ENCODE data around the gene PHF19. TPM values are rescaled to one million over a fixed set of nuclear protein-coding genes. Genes with fewer than 3 reads are reported as not detected.

Gene PHF19
- total RNA-seq, 1 experiment from 2014 or later, result 76.3 TPM

- no peak for DNase-seq
- intact Hi-C loops (cut with micrococcal nuclease; ENCODE audit: unreplicated experiment), result no loop called here
- Mint-ChIP-seq H3K27me3 (ENCODE audit: insufficient read depth, unreplicated experiment) (no peaks in the 10 kb centered on the region), H3K4me1 (ENCODE audit: low read depth, unreplicated experiment) (peaks cover 6% of the 10 kb centered on the region), H3K4me3 (ENCODE audit: unreplicated experiment) (no peak overlapping the region), H3K27ac (ENCODE audit: unreplicated experiment) (no peak overlapping the region), H3K9me3 (ENCODE audit: unreplicated experiment) (no peaks in the 10 kb centered on the region), H3K36me3 (ENCODE audit: insufficient read depth, unreplicated experiment) (peaks cover 21% of the 10 kb centered on the region)
- CTCF ChIA-PET, result no interaction called here
- no TSS peak for BruUV-seq (replicated peaks)
- TF ChIP-seq CTCF (IDR thresholded peaks at IDR 0.05; ENCODE audit: insufficient read depth in 1 of 2, low read depth in 1 of 2, low read length in 1 of 2, severe bottlenecking in 1 of 2, unreplicated experiment in 1 of 2), result no peak
- peaks cover 1% of the 10 kb centered on the region for H3K36me3 ChIP-seq (ENCODE audit: control insufficient read depth, insufficient read depth, low read length)
- H3K4me1 ChIP-seq, result peaks cover 5% of the 10 kb centered on the region
- POLR2A ChIA-PET, result no interaction called here
- no peak overlapping the region for H3K4me3 ChIP-seq (ENCODE audit: low read depth, low read length)
- H3K27me3 ChIP-seq (replicated peaks; ENCODE audit: control insufficient read depth, insufficient read depth, low read length), result no peaks in the 10 kb centered on the region
- no peaks in the 10 kb centered on the region for H3K9me3 ChIP-seq
Observed at GRCh38 chr9:120866651-120867050, 10.3 kb downstream of the PHF19 start.

GRCh38 chr9:120865809-120866208 is 11.2 kb downstream of the PHF19 start:
- H3K4me3 Mint-ChIP-seq (ENCODE audit: unreplicated experiment), result no peak overlapping the region
- H3K36me3 ChIP-seq (ENCODE audit: control insufficient read depth, insufficient read depth, low read length), result peaks cover 1% of the 10 kb centered on the region

GRCh38 chr9:120865176-120865575 is 11.8 kb downstream of the PHF19 start:
- no peaks in the 10 kb centered on the region for H3K27me3 ChIP-seq (replicated peaks; ENCODE audit: control insufficient read depth, insufficient read depth, low read length)
- POLR2A ChIA-PET, result no interaction called here
- no peak overlapping the region for H3K4me3 ChIP-seq (ENCODE audit: low read depth, low read length)
- CTCF ChIA-PET, result no interaction called here
- H3K9me3 ChIP-seq, result no peaks in the 10 kb centered on the region
- TF ChIP-seq CTCF (IDR thresholded peaks at IDR 0.05; ENCODE audit: insufficient read depth in 1 of 2, low read depth in 1 of 2, low read length in 1 of 2, severe bottlenecking in 1 of 2, unreplicated experiment in 1 of 2), result no peak
- no peaks in the 10 kb centered on the region for H3K27me3 Mint-ChIP-seq (ENCODE audit: insufficient read depth, unreplicated experiment)
- no TSS peak for BruUV-seq (replicated peaks)
- H3K9me3 Mint-ChIP-seq (ENCODE audit: unreplicated experiment), result no peaks in the 10 kb centered on the region
- H3K4me1 ChIP-seq, result peaks cover 5% of the 10 kb centered on the region
- peaks cover 18% of the 10 kb centered on the region for H3K36me3 Mint-ChIP-seq (ENCODE audit: insufficient read depth, unreplicated experiment)
- H3K4me3 Mint-ChIP-seq (ENCODE audit: unreplicated experiment), result no peak overlapping the region
- intact Hi-C loops (cut with micrococcal nuclease; ENCODE audit: unreplicated experiment), result no loop called here
- H3K27ac Mint-ChIP-seq (ENCODE audit: unreplicated experiment), result no peak overlapping the region
- H3K36me3 ChIP-seq (ENCODE audit: control insufficient read depth, insufficient read depth, low read length), result peaks cover under 1% of the 10 kb centered on the region
- DNase-seq, result no peak
- peaks cover 14% of the 10 kb centered on the region for H3K4me1 Mint-ChIP-seq (ENCODE audit: low read depth, unreplicated experiment)

More at GRCh38 chr9:120865809-120866208, 11.2 kb downstream of the PHF19 start:
- Histone ChIP-seq H3K4me1 (peaks cover 5% of the 10 kb centered on the region), H3K27me3 (replicated peaks; ENCODE audit: control insufficient read depth, insufficient read depth, low read length) (no peaks in the 10 kb centered on the region), H3K4me3 (ENCODE audit: low read depth, low read length) (no peak overlapping the region), H3K9me3 (no peaks in the 10 kb centered on the region)
- intact Hi-C loops (cut with micrococcal nuclease; ENCODE audit: unreplicated experiment), result no loop called here
- peaks cover 16% of the 10 kb centered on the region for H3K36me3 Mint-ChIP-seq (ENCODE audit: insufficient read depth, unreplicated experiment)
- no peak for TF ChIP-seq CTCF (IDR thresholded peaks at IDR 0.05; ENCODE audit: insufficient read depth in 1 of 2, low read depth in 1 of 2, low read length in 1 of 2, severe bottlenecking in 1 of 2, unreplicated experiment in 1 of 2)
- no peaks in the 10 kb centered on the region for H3K27me3 Mint-ChIP-seq (ENCODE audit: insufficient read depth, unreplicated experiment)
- DNase-seq, result no peak
- ChIA-PET POLR2A (no interaction called here), CTCF (no interaction called here)
- H3K4me1 Mint-ChIP-seq (ENCODE audit: low read depth, unreplicated experiment), result peaks cover 8% of the 10 kb centered on the region
- H3K27ac Mint-ChIP-seq (ENCODE audit: unreplicated experiment), result no peak overlapping the region
- H3K9me3 Mint-ChIP-seq (ENCODE audit: unreplicated experiment), result no peaks in the 10 kb centered on the region
- BruUV-seq (replicated peaks), result no TSS peak

Measured in Caco-2 (cell line).